RPMI7951 (cell line): ENCODE measurements around the gene TANGO2. TPM values are rescaled to one million over a fixed set of nuclear protein-coding genes. Genes with fewer than 3 reads are reported as not detected.

Experiments
- DNase-seq: peaks from one replicate; pipeline ENCODE4 v3.0.0-alpha.2; 2012; ENCODE audit warnings: low read depth
- total RNA-seq: library from RNA; depleted of rRNA; stranded (reverse); fragments of >200 nt; shearing (Covaris generic); gene quantifications from 2 replicates; pipeline ENCODE4 v1.2.3, GENCODE V29; 2014

Gene TANGO2
- total RNA-seq, 1 experiment from 2014 or later: 14.9 TPM

GRCh38 chr22:19983741-19984140 lies 37.2 kb upstream of the TANGO2 start:
- DNase-seq: no peak

DNA sequence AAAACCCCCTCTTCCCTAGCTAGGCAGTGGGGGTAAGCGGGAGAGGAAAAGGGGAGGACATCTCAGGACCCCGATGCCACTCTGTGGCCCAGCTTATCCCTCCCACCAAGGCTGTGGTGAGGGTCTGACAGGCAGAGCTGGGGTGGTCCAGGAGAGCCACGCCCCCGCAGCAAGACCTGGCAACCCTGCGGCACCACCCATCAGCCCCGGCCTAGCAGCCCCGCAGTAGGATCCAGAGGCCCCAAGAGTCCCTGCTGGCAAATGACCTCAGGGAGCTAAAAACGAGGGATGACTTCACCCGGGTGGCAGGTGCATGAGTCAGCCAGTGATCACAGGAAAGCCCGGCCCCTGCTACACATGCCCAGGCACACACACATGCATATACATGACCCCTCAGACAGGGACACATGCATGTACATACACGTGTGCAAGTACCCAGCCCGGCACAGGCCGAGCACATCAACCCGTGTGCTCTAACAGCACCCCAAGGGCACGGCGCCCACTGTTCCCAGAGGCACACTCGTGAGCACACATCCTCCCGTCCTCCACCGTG lies 36.6 kb upstream of the TANGO2 start:
- peak; percentile 31 for DNase-seq

DNA sequence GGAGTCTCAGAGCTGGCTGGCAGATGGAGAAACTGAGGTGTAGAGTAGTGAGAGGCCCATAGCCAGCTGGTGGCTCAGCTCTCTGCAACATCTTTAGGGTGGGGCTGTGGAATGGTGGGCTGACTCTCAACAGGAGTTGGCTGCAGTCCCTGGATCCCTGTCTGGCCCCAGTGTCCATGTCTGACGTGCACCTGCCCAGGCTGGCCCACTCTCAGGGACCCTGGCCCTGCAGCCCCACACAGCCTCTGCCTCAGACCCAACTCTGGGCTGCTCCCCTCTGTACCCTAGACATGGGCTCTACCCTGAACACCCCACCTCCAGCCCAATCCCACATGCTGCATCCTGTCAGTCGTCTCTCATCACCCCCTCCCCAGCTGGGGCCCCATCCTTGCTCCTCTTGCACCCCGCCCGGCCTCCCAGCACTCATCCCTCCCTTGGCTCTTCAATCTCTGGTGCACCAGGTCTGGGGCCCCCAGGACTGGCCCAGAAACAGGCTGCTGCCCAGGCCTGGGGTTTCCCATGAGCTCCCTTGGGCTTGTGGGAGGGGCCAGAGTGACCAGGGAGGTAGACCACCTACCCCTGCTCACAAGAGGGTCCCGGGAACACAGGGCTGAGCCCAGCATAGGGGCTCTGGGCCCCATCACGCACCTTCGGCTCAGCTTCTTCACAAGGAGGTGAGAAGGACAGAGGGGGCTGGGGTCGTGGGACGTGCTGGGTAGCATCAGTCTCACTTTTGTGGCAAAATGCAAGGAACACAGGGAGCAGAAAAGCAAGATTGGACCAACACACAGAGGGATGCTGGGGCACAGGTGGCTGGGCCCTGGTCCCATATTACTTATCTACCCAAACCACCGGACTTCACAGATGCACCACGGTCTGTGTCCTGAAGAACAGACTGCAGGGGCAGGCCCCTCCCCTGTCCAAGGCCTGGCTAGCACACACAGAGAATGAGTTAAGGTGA lies 35.8 kb upstream of the TANGO2 start:
- no peak for DNase-seq

GRCh38 chr22:19986011-19986409 lies 34.9 kb upstream of the TANGO2 start:
- no peak for DNase-seq

DNA sequence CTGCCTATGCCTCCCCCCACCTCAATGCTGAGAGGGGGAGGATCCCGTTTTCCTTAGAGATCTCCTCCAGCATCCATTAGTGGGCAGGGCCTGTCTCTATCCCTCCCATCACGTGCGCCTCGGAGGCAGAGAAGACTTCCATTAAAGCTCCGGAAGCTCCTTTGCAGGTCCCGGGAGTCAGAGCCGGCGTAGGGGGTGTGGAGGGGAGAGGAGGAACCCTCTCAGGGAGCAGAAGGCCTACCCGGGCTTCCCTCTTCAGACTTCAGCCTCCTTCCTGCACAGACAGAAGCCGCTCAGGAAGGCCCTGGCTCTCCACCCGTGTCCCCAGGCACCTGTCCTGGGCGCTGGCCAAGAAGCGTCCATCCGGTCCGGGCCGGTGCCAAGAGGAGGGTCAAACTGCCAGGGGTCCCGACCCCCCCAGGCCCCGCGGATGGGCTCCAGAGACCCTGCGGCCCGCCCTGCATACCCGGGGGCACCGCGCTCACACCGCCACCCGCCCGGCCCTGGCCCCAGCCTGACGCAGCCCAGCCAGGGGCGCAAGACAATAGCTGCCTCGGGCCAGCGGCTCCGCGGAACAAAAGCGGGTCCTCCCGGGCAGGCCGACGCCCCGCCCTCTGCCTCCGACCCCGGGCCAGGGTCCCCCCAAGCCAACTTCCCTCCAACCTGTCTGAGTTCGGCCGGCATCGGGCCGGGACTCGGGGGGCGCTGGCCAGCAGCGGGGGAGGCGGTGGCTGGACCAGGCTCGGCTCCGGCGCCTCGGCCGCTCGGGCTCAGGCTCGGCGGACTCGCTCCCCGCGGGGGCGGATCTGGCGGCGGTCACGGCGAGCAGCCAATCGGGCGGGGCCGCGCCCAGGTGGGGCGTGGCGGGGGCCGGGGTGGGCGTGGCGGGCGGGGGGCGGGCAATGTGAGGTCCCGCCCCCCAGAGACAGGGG lies 34.2 kb upstream of the TANGO2 start:
- peak; percentile 59 for DNase-seq

DNA sequence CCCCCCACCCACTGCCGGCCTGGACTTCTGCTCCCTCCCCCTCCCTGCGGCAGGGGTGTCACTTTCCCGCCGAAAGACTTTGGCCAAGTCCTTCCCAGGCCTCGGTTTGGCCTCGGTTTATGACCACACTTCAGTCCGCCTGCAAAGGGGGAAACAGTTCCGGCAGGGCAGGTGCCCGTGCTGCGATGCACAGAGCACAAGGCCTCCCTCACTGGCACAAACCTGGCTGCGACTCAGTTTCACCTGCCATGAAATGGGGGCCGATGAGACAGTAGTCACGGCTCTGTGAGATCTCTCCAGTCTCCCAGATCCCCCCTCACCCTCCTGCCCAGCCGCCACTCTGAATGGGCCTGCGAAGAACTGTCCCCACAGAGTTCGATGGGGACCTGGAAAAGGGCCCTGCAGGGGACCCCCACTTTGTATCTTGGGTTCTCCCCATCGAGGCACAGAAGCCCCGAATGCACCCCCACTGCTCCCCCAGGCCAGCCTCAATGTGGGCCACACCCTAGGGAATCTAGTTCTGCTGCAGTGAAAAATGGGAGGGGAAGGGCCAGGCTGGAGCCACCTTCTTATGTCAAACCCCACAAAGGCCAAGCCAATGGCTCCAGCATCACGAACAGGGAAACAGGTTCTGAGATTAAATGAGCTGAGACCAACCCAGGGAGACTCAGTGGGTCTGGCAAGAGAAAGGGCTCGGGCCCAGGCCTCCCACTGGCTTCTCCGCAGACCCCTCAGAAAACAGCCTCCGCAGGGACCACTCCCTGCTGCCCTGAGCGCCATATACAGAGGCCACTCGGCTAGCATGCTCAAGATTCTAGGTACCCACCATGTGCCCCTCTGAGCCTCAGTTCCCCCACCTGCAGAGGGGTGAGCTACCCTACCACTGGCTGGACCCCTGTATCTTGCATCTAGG lies 33.3 kb upstream of the TANGO2 start:
- DNase-seq: no peak

DNA sequence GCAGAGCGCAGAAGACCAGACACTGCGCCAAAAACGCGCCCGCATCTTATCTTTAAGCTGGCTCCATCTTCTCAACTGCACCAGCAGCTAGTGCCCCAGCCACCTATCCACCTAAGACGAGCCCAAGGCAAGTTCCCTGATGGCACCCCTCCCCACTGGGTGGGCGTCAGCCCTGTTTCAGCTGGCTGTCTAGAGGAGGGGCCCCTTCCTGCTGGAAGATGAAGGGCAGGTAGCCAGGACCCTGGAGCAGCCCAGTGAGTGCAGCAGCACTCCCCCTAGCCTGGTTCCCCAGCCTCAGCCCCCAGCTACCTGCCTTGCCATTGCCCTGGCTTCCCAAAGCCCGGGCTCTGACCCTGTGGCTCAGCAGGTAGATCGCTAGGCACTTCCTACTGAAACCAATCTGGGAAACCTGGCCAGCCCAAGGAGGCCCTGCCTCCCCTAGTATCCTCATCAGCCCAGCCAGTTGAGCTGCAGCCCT lies 32.5 kb upstream of the TANGO2 start:
- no peak for DNase-seq

- no peak for DNase-seq
Observed at GRCh38 chr22:19988965-19989724, 31.8 kb upstream of the TANGO2 start.

DNA sequence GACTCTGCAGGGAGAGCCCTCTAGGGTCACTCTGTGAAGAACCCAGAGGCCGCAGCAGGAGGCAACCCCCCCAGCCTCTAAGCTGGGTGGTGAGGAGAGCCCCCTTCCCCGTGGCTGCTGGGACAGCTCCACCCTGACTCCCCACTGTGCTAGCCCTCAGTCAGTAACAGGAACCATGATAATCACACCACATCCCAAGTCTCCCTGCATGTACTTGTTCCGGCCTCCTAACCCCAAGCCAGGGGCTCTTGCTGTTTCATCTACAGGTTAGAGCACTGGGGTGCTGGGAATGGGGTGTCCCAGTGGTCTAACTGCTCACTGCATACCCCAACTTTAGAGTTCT lies 31.2 kb upstream of the TANGO2 start:
- DNase-seq: no peak

- DNase-seq: no peak
Observed at GRCh38 chr22:19990188-19990587, 30.7 kb upstream of the TANGO2 start.

GRCh38 chr22:19990609-19991394 lies 30.1 kb upstream of the TANGO2 start:
- DNase-seq: no peak

- DNase-seq: no peak
Observed at GRCh38 chr22:19991395-19991644, 29.6 kb upstream of the TANGO2 start.

- DNase-seq: no peak
Observed at GRCh38 chr22:19991645-19992451, 29.1 kb upstream of the TANGO2 start.

GRCh38 chr22:19992481-19992911 lies 28.4 kb upstream of the TANGO2 start:
- no peak for DNase-seq

DNA sequence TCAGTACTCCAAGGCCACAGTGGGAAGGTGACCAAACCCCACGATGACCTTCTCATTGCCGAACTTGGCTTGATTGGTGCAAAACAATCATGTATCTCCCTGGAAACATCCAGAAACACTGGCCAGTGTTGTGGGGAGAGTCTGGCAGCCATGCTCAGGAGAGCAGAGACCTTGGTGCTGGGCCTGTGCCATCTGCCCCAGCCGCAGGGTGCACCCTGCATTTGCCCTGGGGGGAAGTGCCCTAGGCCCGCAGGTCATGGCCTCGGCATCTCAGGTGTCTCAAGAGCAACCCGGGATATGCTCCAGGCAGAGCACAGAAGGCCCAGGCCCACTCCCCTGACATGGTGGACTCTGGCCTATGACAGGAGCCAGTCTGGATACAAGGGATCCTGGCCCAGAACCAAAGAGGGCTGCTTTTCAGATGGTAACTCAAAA lies 28.0 kb upstream of the TANGO2 start:
- DNase-seq: no peak

GRCh38 chr22:19993926-19994325 lies 27.0 kb upstream of the TANGO2 start:
- no peak for DNase-seq

GRCh38 chr22:19994851-19995610 lies 25.9 kb upstream of the TANGO2 start:
- DNase-seq: no peak
